ENCODE results near the gene FAM219B.

The FAM219B gene

GRCh38 chr15:74870436-74871215 lies 36.0 kb downstream of the FAM219B start:
- DNase-seq: no peak

- no peak for DNase-seq
These were observed 36.8 kb downstream of the FAM219B start for GRCh38 chr15:74869726-74870407.

- DNase-seq: no peak
These were observed 37.3 kb downstream of the FAM219B start for GRCh38 chr15:74869372-74869725.

GRCh38 chr15:74868059-74868458 lies 38.6 kb downstream of the FAM219B start:
- DNase-seq: no peak

- no peak for DNase-seq
These were observed 39.1 kb downstream of the FAM219B start for GRCh38 chr15:74867466-74868038.

- no peak for DNase-seq
These were observed 40.6 kb downstream of the FAM219B start for GRCh38 chr15:74866090-74866489.

- no peak for DNase-seq
These were observed 41.3 kb downstream of the FAM219B start for GRCh38 chr15:74865316-74865715.

GRCh38 chr15:74864296-74864695 lies 42.4 kb downstream of the FAM219B start:
- no peak for DNase-seq

- DNase-seq: no peak
These were observed 43.2 kb downstream of the FAM219B start for GRCh38 chr15:74863239-74864056.

- no peak for DNase-seq
These were observed 48.3 kb downstream of the FAM219B start for GRCh38 chr15:74858369-74858740.

GRCh38 chr15:74857671-74858368 lies 48.8 kb downstream of the FAM219B start:
- no peak for DNase-seq

GRCh38 chr15:74857082-74857655 lies 49.5 kb downstream of the FAM219B start:
- no peak for DNase-seq

- DNase-seq: no peak
These were observed 50.1 kb downstream of the FAM219B start for GRCh38 chr15:74856537-74856936.

GRCh38 chr15:74855857-74856256 lies 50.8 kb downstream of the FAM219B start:
- DNase-seq: no peak

- no peak for DNase-seq
These were observed 52.1 kb downstream of the FAM219B start for GRCh38 chr15:74854453-74855022.

GRCh38 chr15:74851960-74852359 lies 54.7 kb downstream of the FAM219B start:
- DNase-seq: no peak

GRCh38 chr15:74850393-74850792 lies 56.3 kb downstream of the FAM219B start:
- DNase-seq: no peak
